ENCODE data around the gene SBNO1. TPM values are rescaled to one million over a fixed set of nuclear protein-coding genes. Genes with fewer than 3 reads are reported as not detected.

SBNO1 gene
- total and polyA plus RNA-seq, 2 experiments from 2014 or later, result 17.6 to 23.6 TPM

GRCh38 chr12:123395236-123395635 is 30.6 kb upstream of the SBNO1 start:
- H3K9ac ChIP-seq, result no peak overlapping the region
- H3K4me1 ChIP-seq (ENCODE audit: insufficient read depth), result peaks cover 52% of the 10 kb centered on the region
- no peaks in the 10 kb centered on the region for H3K9me3 ChIP-seq (ENCODE audit: low read depth)
- peaks cover 100% of the 10 kb centered on the region for H3K79me2 ChIP-seq (ENCODE audit: insufficient read depth)
- in situ Hi-C loops (cut with MboI), result no loop called here
- peaks cover 64% of the 10 kb centered on the region for H3K36me3 ChIP-seq (ENCODE audit: low read depth)
- H3K4me3 ChIP-seq, result no peak overlapping the region
- TF ChIP-seq EZH2 (IDR thresholded peaks at IDR 0.05; ENCODE audit: insufficient read depth, poor library complexity, severe bottlenecking) (no peak), EZH2phosphoT487 (IDR thresholded peaks at IDR 0.05; ENCODE audit: insufficient read depth, low read depth) (no peak)
- H3K4me2 ChIP-seq (ENCODE audit: unreplicated experiment), result no peak overlapping the region
- H2AFZ ChIP-seq, result no peak overlapping the region
- 80 to 83% methylated on average over 5 of the region's 5 CpGs for whole genome bisulfite sequencing, 2 experiments (ENCODE audit: low coverage in 1 of 2, low lambda C conversion rate in 2 of 2, missing lambda C conversion rate in 2 of 2)
- H3K27me3 ChIP-seq (replicated peaks; ENCODE audit: insufficient read depth), result no peaks in the 10 kb centered on the region
- no peaks in the 10 kb centered on the region for H4K20me1 ChIP-seq (ENCODE audit: insufficient read depth)
- no peaks in the 10 kb centered on the region for H3K9me2 ChIP-seq (ENCODE audit: insufficient read depth)
- no peak overlapping the region for H3K27ac ChIP-seq
- DNase-seq, result no peak
- H3F3A ChIP-seq (ENCODE audit: insufficient read depth), result peaks cover 70% of the 10 kb centered on the region

- H3K9me2 ChIP-seq (ENCODE audit: insufficient read depth), result no peaks in the 10 kb centered on the region
- peak; percentile 36 for DNase-seq
- no peak overlapping the region for H2AFZ ChIP-seq
- H3F3A ChIP-seq (ENCODE audit: insufficient read depth), result peaks cover 63% of the 10 kb centered on the region
- H3K9me3 ChIP-seq (ENCODE audit: low read depth), result no peaks in the 10 kb centered on the region
- 74% methylated on average over 3 to 4 of the region's 4 CpGs for WGBS, 2 experiments (ENCODE audit: low coverage in 1 of 2, low lambda C conversion rate in 2 of 2, missing lambda C conversion rate in 2 of 2)
- no peaks in the 10 kb centered on the region for H3K27me3 ChIP-seq (replicated peaks; ENCODE audit: insufficient read depth)
- in situ Hi-C loops (cut with MboI), result no loop called here
- TF ChIP-seq EZH2phosphoT487 (IDR thresholded peaks at IDR 0.05; ENCODE audit: insufficient read depth, low read depth), result no peak
- no peak for TF ChIP-seq EZH2 (IDR thresholded peaks at IDR 0.05; ENCODE audit: insufficient read depth, poor library complexity, severe bottlenecking)
- peaks cover 45% of the 10 kb centered on the region for H3K4me1 ChIP-seq (ENCODE audit: insufficient read depth)
- no peak overlapping the region for H3K9ac ChIP-seq
- peaks cover 93% of the 10 kb centered on the region for H3K79me2 ChIP-seq (ENCODE audit: insufficient read depth)
- H3K4me2 ChIP-seq (ENCODE audit: unreplicated experiment), result no peak overlapping the region
- no peak overlapping the region for H3K27ac ChIP-seq
- H3K36me3 ChIP-seq (ENCODE audit: low read depth), result peaks cover 64% of the 10 kb centered on the region
- H3K4me3 ChIP-seq, result no peak overlapping the region
- no peaks in the 10 kb centered on the region for H4K20me1 ChIP-seq (ENCODE audit: insufficient read depth)
Observed at GRCh38 chr12:123393747-123394146, 29.1 kb upstream of the SBNO1 start.

- WGBS, 2 experiments (ENCODE audit: low coverage in 1 of 2, low lambda C conversion rate in 2 of 2, missing lambda C conversion rate in 2 of 2), result 43 to 47% methylated on average over 8 of the region's 8 CpGs
- H3F3A ChIP-seq (ENCODE audit: insufficient read depth), result peaks cover 53% of the 10 kb centered on the region
- H3K36me3 ChIP-seq (ENCODE audit: low read depth), result peaks cover 60% of the 10 kb centered on the region
- peaks cover 90% of the 10 kb centered on the region for H3K79me2 ChIP-seq (ENCODE audit: insufficient read depth)
- H3K9ac ChIP-seq, result peak overlapping the region; percentile 27; the same call in 1 of the 2 replicates
- H3K9me3 ChIP-seq (ENCODE audit: low read depth), result no peaks in the 10 kb centered on the region
- in situ Hi-C loops (cut with MboI), result no loop called here
- no peak overlapping the region; the same call in 1 of the 2 replicates for H3K27ac ChIP-seq
- 0 out of 2 replicates have a peak overlapping the region, but pooled peaks have one; percentile 80 for H3K4me3 ChIP-seq
- no peaks in the 10 kb centered on the region for H3K9me2 ChIP-seq (ENCODE audit: insufficient read depth)
- H3K4me2 ChIP-seq (ENCODE audit: unreplicated experiment), result peak overlapping the region; percentile 43
- no peak overlapping the region for H2AFZ ChIP-seq
- TF ChIP-seq EZH2 (IDR thresholded peaks at IDR 0.05; ENCODE audit: insufficient read depth, poor library complexity, severe bottlenecking), result no peak
- no peak for TF ChIP-seq EZH2phosphoT487 (IDR thresholded peaks at IDR 0.05; ENCODE audit: insufficient read depth, low read depth)
- DNase-seq, result peak; percentile 45
- H3K27me3 ChIP-seq (replicated peaks; ENCODE audit: insufficient read depth), result no peaks in the 10 kb centered on the region
- H4K20me1 ChIP-seq (ENCODE audit: insufficient read depth), result no peaks in the 10 kb centered on the region
- H3K4me1 ChIP-seq (ENCODE audit: insufficient read depth), result peaks cover 30% of the 10 kb centered on the region
Observed at GRCh38 chr12:123391546-123392343, 27.1 kb upstream of the SBNO1 start.

GRCh38 chr12:123390498-123391426 is 26.1 kb upstream of the SBNO1 start:
- Histone ChIP-seq H3K4me1 (ENCODE audit: insufficient read depth) (peaks cover 30% of the 10 kb centered on the region), H3K4me2 (ENCODE audit: unreplicated experiment) (peak overlapping the region; percentile 99), H3K36me3 (ENCODE audit: low read depth) (peaks cover 50% of the 10 kb centered on the region), H3K27me3 (replicated peaks; ENCODE audit: insufficient read depth) (no peaks in the 10 kb centered on the region), H3K9me2 (ENCODE audit: insufficient read depth) (no peaks in the 10 kb centered on the region), H3K79me2 (ENCODE audit: insufficient read depth) (peaks cover 90% of the 10 kb centered on the region), H3K9me3 (ENCODE audit: low read depth) (no peaks in the 10 kb centered on the region), H3K9ac (peak overlapping the region; percentile 90), H2AFZ (no peak overlapping the region), H4K20me1 (ENCODE audit: insufficient read depth) (no peaks in the 10 kb centered on the region), H3K27ac (peak overlapping the region; percentile 67), H3K4me3 (peak overlapping the region; percentile 80), H3F3A (ENCODE audit: insufficient read depth) (peaks cover 44% of the 10 kb centered on the region)
- DNase-seq, result peak; percentile 36
- WGBS, 2 experiments (ENCODE audit: low coverage in 1 of 2, low lambda C conversion rate in 2 of 2, missing lambda C conversion rate in 2 of 2), result 34 to 39% methylated on average over 23 of the region's 23 CpGs
- in situ Hi-C loops (cut with MboI), result no loop called here
- TF ChIP-seq EZH2 (IDR thresholded peaks at IDR 0.05; ENCODE audit: insufficient read depth, poor library complexity, severe bottlenecking) (no peak), EZH2phosphoT487 (IDR thresholded peaks at IDR 0.05; ENCODE audit: insufficient read depth, low read depth) (no peak)
